K562 (cell line): ENCODE measurements around the gene IL4I1. TPM values are rescaled to one million over a fixed set of nuclear protein-coding genes. Genes with fewer than 3 reads are reported as not detected.
A peak's percentile ranks its signal among the peaks of the same experiment; 100 is the strongest.

Source experiments
- ATAC-seq: fragments of 200-7000 bp; cut with Tn5 transposase; 3 replicates; pipeline ENCODE4 v1.9.1; 2020; ENCODE audit warnings: moderate library complexity
- BruUV-seq: library from RNA; stranded (reverse); fragments of 400-500 nt; replicated peaks from 2 replicates; lab custom pipeline; 2021; lab: Mats Ljungman, UMichigan
- CTCF ChIA-PET: fragments of 300-600 bp; formaldehyde crosslinking; extraction: SDS; loops from one replicate; lab custom pipeline; 2021; ENCODE audit warnings: low intra/inter-chr PET ratio; lab: Yijun Ruan, JAX
- POLR2A ChIA-PET: fragments of 300-600, 350-650 bp; sonication (Branson Sonifier 250); formaldehyde crosslinking; extraction: SDS; loops from one replicate; lab custom pipeline; 2021; ENCODE audit warnings: antibody characterized with exemption, inconsistent platforms; lab: Yijun Ruan, JAX
- DNase-seq, 4 experiments: peaks; one replicate each; pipeline versions ENCODE4 v3.0.0 to v3.0.0-alpha.2; 2011 to 2018; ENCODE audit warnings: low spot score in 3 of 4, mixed read lengths in 3 of 4; ENCODE audit errors: extremely low read depth in 1 of 4
- FAIRE-seq: peaks from 2 replicates; lab custom pipeline; 2011; peaks lifted over from hg19 to GRCh38; lab: Jason Lieb, UNC
- H2AFZ ChIP-seq: 2 replicates; pipeline ENCODE4 v1.6.0; 2011; ENCODE audit warnings: low read depth, low read length, control low read depth, inconsistent platforms
- H3K27ac ChIP-seq: fragments of 200-600 bp; 3 replicates; pipeline ENCODE4 v1.8.0; 2011; ENCODE audit warnings: low read depth, mild to moderate bottlenecking, control low read depth, inconsistent platforms, low read length, moderate library complexity, mixed read lengths; ENCODE audit errors: extremely low read depth
- H3K27me3 ChIP-seq, 2 experiments: fragments of 300-600 bp in 1 of 2; 2 replicates in 1 of 2; 3 replicates in 1 of 2; pipeline versions ENCODE4 v1.6.0 to v1.8.0; 2011; ENCODE audit warnings: inconsistent platforms in 2 of 2, low read length in 2 of 2, mild to moderate bottlenecking in 1 of 2, mixed read lengths in 1 of 2, moderate library complexity in 1 of 2; ENCODE audit not compliant: control insufficient read depth in 2 of 2, insufficient read depth in 2 of 2
- H3K36me3 ChIP-seq: fragments of 300-600 bp; 3 replicates; pipeline ENCODE4 v1.8.0; 2011; ENCODE audit warnings: mild to moderate bottlenecking, low read length, inconsistent platforms; ENCODE audit not compliant: control insufficient read depth, insufficient read depth
- H3K4me1 ChIP-seq, 2 experiments: fragments of 200-600 bp in 1 of 2; replicated peaks in 1 of 2; 2 replicates in 1 of 2; 3 replicates in 1 of 2; pipeline versions ENCODE4 v1.5.1 to v1.8.0; 2011; ENCODE audit warnings: inconsistent platforms in 2 of 2, low read length in 2 of 2, mild to moderate bottlenecking in 1 of 2, mixed read lengths in 1 of 2, moderate library complexity in 1 of 2; ENCODE audit not compliant: control insufficient read depth in 2 of 2, insufficient read depth in 2 of 2
- H3K4me2 ChIP-seq: 2 replicates; pipeline ENCODE4 v1.6.1; 2011; ENCODE audit warnings: low read length, control low read depth, inconsistent platforms, mixed read lengths; ENCODE audit not compliant: insufficient read depth
- H3K4me3 ChIP-seq: fragments of 200-600 bp; sonication (generic), shearing (Covaris generic); 2 replicates; pipeline ENCODE4 v1.5.1; 2016; ENCODE audit warnings: control low read depth, inconsistent platforms
- H3K79me2 ChIP-seq: fragments of 200-600 bp; 3 replicates; pipeline ENCODE4 v1.8.0; 2011; ENCODE audit warnings: low read length, inconsistent platforms; ENCODE audit not compliant: control insufficient read depth, insufficient read depth
- H3K9ac ChIP-seq, 2 experiments: 2 replicates each; pipeline versions ENCODE4 v1.6.0 to v1.6.1; 2011; ENCODE audit warnings: low read depth in 2 of 2, low read length in 2 of 2, control low read depth in 1 of 2, inconsistent platforms in 1 of 2, mild to moderate bottlenecking in 1 of 2, mixed read lengths in 1 of 2; ENCODE audit not compliant: insufficient read depth in 1 of 2
- H3K9me1 ChIP-seq: one replicate; pipeline ENCODE4 v1.6.0; 2011; ENCODE audit warnings: inconsistent platforms, mild to moderate bottlenecking, low read length, moderate library complexity; ENCODE audit not compliant: control insufficient read depth, insufficient read depth
- H3K9me3 ChIP-seq: replicated peaks from 2 replicates; pipeline ENCODE4 v1.5.1; 2011; ENCODE audit warnings: low read depth, low read length, inconsistent platforms; ENCODE audit not compliant: control insufficient read depth, insufficient read depth
- H4K20me1 ChIP-seq: replicated peaks from 2 replicates; pipeline ENCODE4 v1.6.1; 2011; ENCODE audit warnings: low read length, inconsistent platforms, mixed read lengths; ENCODE audit not compliant: control insufficient read depth, insufficient read depth
- NRF1 ChIP-seq, 2 experiments: fragments of 450-650 bp; IDR thresholded peaks in 1 of 2; conservative IDR thresholded peaks in 1 of 2; 2 replicates each; pipeline ENCODE4 v1.6.1; 2014; ENCODE audit warnings: mild to moderate bottlenecking in 2 of 2
- WGBS: fragments of 100-300 bp; shearing (Covaris generic); methylation state at CpG from one replicate; pipeline ENCODE4 v1.1.6; 2016; ENCODE audit warnings: low coverage, mixed read lengths; ENCODE audit not compliant: insufficient coverage; ENCODE audit errors: missing lambda C conversion rate; 5-methylcytosine and 5-hydroxymethylcytosine counted together
- in situ Hi-C: fragments of 300-500 bp; cut with MboI; formaldehyde crosslinking; loops from 4 replicates; pipeline ENCODE4 v1.15.0; 2018; ENCODE audit warnings: inconsistent platforms, mixed read lengths
- intact Hi-C: fragments of 100-400 bp; cut with micrococcal nuclease; formaldehyde crosslinking; loops from 2 replicates; pipeline ENCODE4 v1.14.2; 2022
- polyA plus RNA-seq, 8 experiments: library from polyadenylated mRNA; depleted of rRNA in 4 of 8; stranded (reverse) in 5 of 8; unstranded in 3 of 8; fragments of >200 nt; fragmentation: Nextera tagmentation in 2 of 8; fragmentation: Illumina TruSeq in 1 of 8; extraction: Ambion mirVana in 2 of 8; extraction: Trizol in 1 of 8; gene quantifications; 2 replicates each; pipeline versions ENCODE4 v1.2.1 to v1.2.3, GENCODE V29; 2011 to 2014; ENCODE audit warnings: inconsistent platforms in 1 of 8, missing spikeins in 1 of 8
- total RNA-seq, 7 experiments: library from RNA; depleted of rRNA in 6 of 7; stranded (reverse); fragments of >200 nt in 6 of 7; fragmentation: Illumina TruSeq in 2 of 7; extraction: Trizol in 2 of 7; gene quantifications; 2 replicates each; pipeline versions ENCODE4 v1.2.1 to v1.2.3, GENCODE V29; 2011 to 2021; ENCODE audit warnings: low replicate concordance in 1 of 7
- TF ChIP-seq, protein P1 (sequence below): fragments of 450-650 bp; IDR thresholded peaks from 2 replicates; pipeline ENCODE4 v1.7.0; 2016; ENCODE audit warnings: borderline replicate concordance
- TF ChIP-seq, protein P2 (sequence below): fragments of 250-450 bp; sonication (Bioruptor Pico); IDR thresholded peaks from 2 replicates; pipeline ENCODE4 v1.4.0; 2020; ENCODE audit warnings: mild to moderate bottlenecking, moderate library complexity, borderline replicate concordance

IL4I1 gene
- total and polyA plus RNA-seq, 9 of the 15 experiments (the other 6 are each of a cell fraction or from before 2014, with no cell fraction given) = 0.06 to 0.95 (median 0.43) TPM; not detected in 2

GRCh38 chr19:49894879-49895565, 1.7 kb downstream of the IL4I1 start:
- Histone ChIP-seq H3K9me1 (peaks cover 7% of the 10 kb centered on the region), H3K27me3 (peaks cover 2 to 14% of the 10 kb centered on the region in 2 experiments; a peak in 3 of 5 replicates), H3K27ac (no peak overlapping the region), H3K9me3 (no peaks in the 10 kb centered on the region), H3K9ac (peak overlapping the region in 1 of 2 experiments; percentile 43; a peak in 1 of 4 replicates), H3K79me2 (no peaks in the 10 kb centered on the region), H3K4me3 (no peak overlapping the region), H2AFZ (no peak overlapping the region), H4K20me1 (peaks cover 3% of the 10 kb centered on the region; the same call in 1 of the 2 replicates), H3K36me3 (no peaks in the 10 kb centered on the region), H3K4me2 (no peak overlapping the region), H3K4me1 (peaks cover 4 to 44% of the 10 kb centered on the region in 2 experiments; a peak in 4 of 5 replicates)
- ATAC-seq (no peak), FAIRE-seq (no peak), DNase-seq (no peak)
- TF ChIP-seq NRF1 (conservative IDR thresholded peaks at IDR 0.05 in 1 of 2, IDR thresholded peaks at IDR 0.05 in 1 of 2) = peak; percentile 57 to 62; a peak in 3 of 4 replicates
- TF ChIP-seq, protein P1, sequence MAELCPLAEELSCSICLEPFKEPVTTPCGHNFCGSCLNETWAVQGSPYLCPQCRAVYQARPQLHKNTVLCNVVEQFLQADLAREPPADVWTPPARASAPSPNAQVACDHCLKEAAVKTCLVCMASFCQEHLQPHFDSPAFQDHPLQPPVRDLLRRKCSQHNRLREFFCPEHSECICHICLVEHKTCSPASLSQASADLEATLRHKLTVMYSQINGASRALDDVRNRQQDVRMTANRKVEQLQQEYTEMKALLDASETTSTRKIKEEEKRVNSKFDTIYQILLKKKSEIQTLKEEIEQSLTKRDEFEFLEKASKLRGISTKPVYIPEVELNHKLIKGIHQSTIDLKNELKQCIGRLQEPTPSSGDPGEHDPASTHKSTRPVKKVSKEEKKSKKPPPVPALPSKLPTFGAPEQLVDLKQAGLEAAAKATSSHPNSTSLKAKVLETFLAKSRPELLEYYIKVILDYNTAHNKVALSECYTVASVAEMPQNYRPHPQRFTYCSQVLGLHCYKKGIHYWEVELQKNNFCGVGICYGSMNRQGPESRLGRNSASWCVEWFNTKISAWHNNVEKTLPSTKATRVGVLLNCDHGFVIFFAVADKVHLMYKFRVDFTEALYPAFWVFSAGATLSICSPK = no peak
- TF ChIP-seq, protein P2, sequence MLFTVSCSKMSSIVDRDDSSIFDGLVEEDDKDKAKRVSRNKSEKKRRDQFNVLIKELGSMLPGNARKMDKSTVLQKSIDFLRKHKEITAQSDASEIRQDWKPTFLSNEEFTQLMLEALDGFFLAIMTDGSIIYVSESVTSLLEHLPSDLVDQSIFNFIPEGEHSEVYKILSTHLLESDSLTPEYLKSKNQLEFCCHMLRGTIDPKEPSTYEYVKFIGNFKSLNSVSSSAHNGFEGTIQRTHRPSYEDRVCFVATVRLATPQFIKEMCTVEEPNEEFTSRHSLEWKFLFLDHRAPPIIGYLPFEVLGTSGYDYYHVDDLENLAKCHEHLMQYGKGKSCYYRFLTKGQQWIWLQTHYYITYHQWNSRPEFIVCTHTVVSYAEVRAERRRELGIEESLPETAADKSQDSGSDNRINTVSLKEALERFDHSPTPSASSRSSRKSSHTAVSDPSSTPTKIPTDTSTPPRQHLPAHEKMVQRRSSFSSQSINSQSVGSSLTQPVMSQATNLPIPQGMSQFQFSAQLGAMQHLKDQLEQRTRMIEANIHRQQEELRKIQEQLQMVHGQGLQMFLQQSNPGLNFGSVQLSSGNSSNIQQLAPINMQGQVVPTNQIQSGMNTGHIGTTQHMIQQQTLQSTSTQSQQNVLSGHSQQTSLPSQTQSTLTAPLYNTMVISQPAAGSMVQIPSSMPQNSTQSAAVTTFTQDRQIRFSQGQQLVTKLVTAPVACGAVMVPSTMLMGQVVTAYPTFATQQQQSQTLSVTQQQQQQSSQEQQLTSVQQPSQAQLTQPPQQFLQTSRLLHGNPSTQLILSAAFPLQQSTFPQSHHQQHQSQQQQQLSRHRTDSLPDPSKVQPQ (CRISPR knock-in tag) = no peak
- POLR2A ChIA-PET = interaction anchor here (0.9 to 2.1 kb wide), 7 partner anchors 8 to 45 kb away, joined by 3 to 8 read pairs (median 4); no protein-coding TSS in a partner anchor
- in situ Hi-C loops (loop anchor here (5.0 kb wide), 1 partner anchor 87 kb away; no protein-coding TSS in a partner anchor), intact Hi-C loops (no loop called here)
- 19% methylated on average over 16 of the region's 17 CpGs for WGBS
- BruUV-seq = no TSS peak
- CTCF ChIA-PET = no interaction called here
